SU-DHL-6 (cell line): ENCODE data around the gene SAFB.

Source experiments
- EZH2phosphoT487 ChIP-seq: fragments of 200-600 bp; sonication (generic), shearing (Covaris generic); conservative IDR thresholded peaks from 2 replicates; pipeline ENCODE4 v1.6.1; 2018; ENCODE audit warnings: mild to moderate bottlenecking, antibody characterized with exemption, low read length, moderate library complexity, mixed read lengths
- TF ChIP-seq, protein P1 (sequence below): fragments of 200-600 bp; sonication (generic); IDR thresholded peaks from one replicate; pipeline ENCODE4 v1.5.1; 2017; ENCODE audit warnings: antibody characterized with exemption, mild to moderate bottlenecking, low read length, moderate library complexity; ENCODE audit not compliant: insufficient read depth, poor library complexity, severe bottlenecking

DNA sequence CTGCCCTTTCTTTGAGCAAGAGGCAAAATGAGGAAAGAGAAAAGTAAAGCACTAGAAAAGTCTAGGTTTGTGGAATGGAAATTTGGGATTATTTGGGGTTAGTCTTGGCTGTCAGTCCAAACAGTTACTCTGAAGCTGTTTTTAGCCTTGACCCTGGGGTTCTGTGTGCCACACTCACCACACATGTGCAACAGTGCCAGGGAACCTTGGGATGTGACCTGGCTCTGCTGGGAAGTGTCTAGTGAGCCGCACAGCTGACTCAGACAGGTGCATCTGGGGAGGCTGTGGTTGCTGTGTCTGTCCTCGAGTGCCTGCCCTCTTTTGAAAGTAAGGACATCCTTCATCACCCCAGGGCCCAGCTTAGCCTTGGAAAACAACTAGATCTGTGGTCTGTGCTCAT is 41.6 kb downstream of the SAFB start:
- TF ChIP-seq, protein P1, sequence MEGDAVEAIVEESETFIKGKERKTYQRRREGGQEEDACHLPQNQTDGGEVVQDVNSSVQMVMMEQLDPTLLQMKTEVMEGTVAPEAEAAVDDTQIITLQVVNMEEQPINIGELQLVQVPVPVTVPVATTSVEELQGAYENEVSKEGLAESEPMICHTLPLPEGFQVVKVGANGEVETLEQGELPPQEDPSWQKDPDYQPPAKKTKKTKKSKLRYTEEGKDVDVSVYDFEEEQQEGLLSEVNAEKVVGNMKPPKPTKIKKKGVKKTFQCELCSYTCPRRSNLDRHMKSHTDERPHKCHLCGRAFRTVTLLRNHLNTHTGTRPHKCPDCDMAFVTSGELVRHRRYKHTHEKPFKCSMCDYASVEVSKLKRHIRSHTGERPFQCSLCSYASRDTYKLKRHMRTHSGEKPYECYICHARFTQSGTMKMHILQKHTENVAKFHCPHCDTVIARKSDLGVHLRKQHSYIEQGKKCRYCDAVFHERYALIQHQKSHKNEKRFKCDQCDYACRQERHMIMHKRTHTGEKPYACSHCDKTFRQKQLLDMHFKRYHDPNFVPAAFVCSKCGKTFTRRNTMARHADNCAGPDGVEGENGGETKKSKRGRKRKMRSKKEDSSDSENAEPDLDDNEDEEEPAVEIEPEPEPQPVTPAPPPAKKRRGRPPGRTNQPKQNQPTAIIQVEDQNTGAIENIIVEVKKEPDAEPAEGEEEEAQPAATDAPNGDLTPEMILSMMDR, result no peak
- TF ChIP-seq EZH2phosphoT487, result no peak
